NB4 (cell line): ENCODE data around the gene ARX.

ENCODE experiments used
- CTCF ChIP-seq: IDR thresholded peaks from one replicate; pipeline ENCODE4 v1.5.1; 2012; ENCODE audit warnings: low read depth, low read length
- MAX ChIP-seq: IDR thresholded peaks from 2 replicates; pipeline ENCODE4 v1.6.1; 2011; ENCODE audit warnings: low read depth, low read length

GRCh38 chrX:25011589-25012432 lies 4.0 kb downstream of the ARX start:
- TF ChIP-seq CTCF: no peak
- no peak for TF ChIP-seq MAX
